Nephron (organoid): Measurements from ENCODE around the gene TCF12.

Source experiments
- H3K27ac Mint-ChIP-seq, 3 experiments: 2 replicates each; pipeline ENCODE4 v1.8.0; 2020; ENCODE audit warnings: mixed read lengths in 3 of 3, mild to moderate bottlenecking in 2 of 3, moderate library complexity in 1 of 3
- H3K27me3 Mint-ChIP-seq: 2 replicates; pipeline ENCODE4 v1.8.0; 2021; ENCODE audit warnings: low read depth, mild to moderate bottlenecking, moderate library complexity, mixed read lengths
- H3K36me3 Mint-ChIP-seq: 2 replicates; pipeline ENCODE4 v1.8.0; 2020; ENCODE audit warnings: low read depth, mixed read lengths
- H3K4me1 Mint-ChIP-seq: 2 replicates; pipeline ENCODE4 v1.8.0; 2020; ENCODE audit warnings: mixed read lengths
- H3K4me3 Mint-ChIP-seq, 3 experiments: 2 replicates each; pipeline ENCODE4 v1.8.0; 2020; ENCODE audit warnings: mild to moderate bottlenecking in 3 of 3, mixed read lengths in 3 of 3, moderate library complexity in 2 of 3
- H3K9me3 Mint-ChIP-seq: 2 replicates; pipeline ENCODE4 v1.8.0; 2020; ENCODE audit warnings: mixed read lengths
- CTCF ChIP-seq, 3 experiments: fragments of 200-600 bp; sonication (generic); IDR thresholded peaks; one replicate each; pipeline ENCODE4 v1.5.0; 2021; ENCODE audit warnings: antibody characterized with exemption in 3 of 3; ENCODE audit not compliant: unreplicated experiment in 3 of 3

TCF12 gene

GRCh38 chr15:57195326-57195725, 276.9 kb downstream of the TCF12 start:
- peaks cover 34% of the 10 kb centered on the region for H3K36me3 Mint-ChIP-seq
- peak overlapping the region in 1 of 3 experiments; percentile 70 for H3K27ac Mint-ChIP-seq
- H3K9me3 Mint-ChIP-seq = no peaks in the 10 kb centered on the region
- no peak for TF ChIP-seq CTCF (IDR thresholded peaks at IDR 0.05; ENCODE audit: unreplicated experiment in 3 of 3)
- H3K27me3 Mint-ChIP-seq = no peaks in the 10 kb centered on the region
- peaks cover 20% of the 10 kb centered on the region for H3K4me1 Mint-ChIP-seq
- H3K4me3 Mint-ChIP-seq = no peak overlapping the region

GRCh38 chr15:57196865-57197264, 278.4 kb downstream of the TCF12 start:
- TF ChIP-seq CTCF (IDR thresholded peaks at IDR 0.05; ENCODE audit: unreplicated experiment in 3 of 3) = no peak
- Mint-ChIP-seq H3K27me3 (no peaks in the 10 kb centered on the region), H3K4me3 (no peak overlapping the region), H3K4me1 (peaks cover 29% of the 10 kb centered on the region), H3K9me3 (no peaks in the 10 kb centered on the region), H3K27ac (no peak overlapping the region), H3K36me3 (peaks cover 31% of the 10 kb centered on the region)

- Mint-ChIP-seq H3K27me3 (no peaks in the 10 kb centered on the region), H3K27ac (peak overlapping the region; percentile 85 to 89 (median 88))
Observed at GRCh38 chr15:57198131-57198530, 279.7 kb downstream of the TCF12 start.

GRCh38 chr15:57198654-57199291, 280.3 kb downstream of the TCF12 start:
- H3K36me3 Mint-ChIP-seq = peaks cover 29% of the 10 kb centered on the region
- no peaks in the 10 kb centered on the region for H3K27me3 Mint-ChIP-seq
- no peaks in the 10 kb centered on the region for H3K9me3 Mint-ChIP-seq
- TF ChIP-seq CTCF (IDR thresholded peaks at IDR 0.05; ENCODE audit: unreplicated experiment in 3 of 3) = no peak
- H3K27ac Mint-ChIP-seq = peak overlapping the region; percentile 85 to 89 (median 88)
- peaks cover 30% of the 10 kb centered on the region for H3K4me1 Mint-ChIP-seq
- no peak overlapping the region for H3K4me3 Mint-ChIP-seq

More at GRCh38 chr15:57198131-57198530, 279.7 kb downstream of the TCF12 start:
- Mint-ChIP-seq H3K9me3 (no peaks in the 10 kb centered on the region), H3K36me3 (peaks cover 30% of the 10 kb centered on the region), H3K4me3 (no peak overlapping the region), H3K4me1 (peaks cover 30% of the 10 kb centered on the region)
- no peak for TF ChIP-seq CTCF (IDR thresholded peaks at IDR 0.05; ENCODE audit: unreplicated experiment in 3 of 3)

GRCh38 chr15:57201578-57201977, 283.1 kb downstream of the TCF12 start:
- Mint-ChIP-seq H3K27me3 (no peaks in the 10 kb centered on the region), H3K27ac (peak overlapping the region; percentile 6 to 40 (median 7)), H3K4me1 (peaks cover 36% of the 10 kb centered on the region), H3K9me3 (no peaks in the 10 kb centered on the region), H3K36me3 (peaks cover 22% of the 10 kb centered on the region), H3K4me3 (no peak overlapping the region)
- TF ChIP-seq CTCF (IDR thresholded peaks at IDR 0.05; ENCODE audit: unreplicated experiment in 3 of 3) = no peak

GRCh38 chr15:57203906-57204305, 285.5 kb downstream of the TCF12 start:
- Mint-ChIP-seq H3K27ac (no peak overlapping the region), H3K4me3 (no peak overlapping the region)
- TF ChIP-seq CTCF (IDR thresholded peaks at IDR 0.05; ENCODE audit: unreplicated experiment in 3 of 3) = no peak

More at GRCh38 chr15:57203906-57204305, 285.5 kb downstream of the TCF12 start:
- Mint-ChIP-seq H3K27me3 (no peaks in the 10 kb centered on the region), H3K9me3 (no peaks in the 10 kb centered on the region), H3K4me1 (peaks cover 23% of the 10 kb centered on the region), H3K36me3 (peaks cover 20% of the 10 kb centered on the region)
